BJ (cell line): Measurements from ENCODE around the gene TEX53. TPM values are rescaled to one million over a fixed set of nuclear protein-coding genes. Genes with fewer than 3 reads are reported as not detected.
A peak's percentile ranks its signal among the peaks of the same experiment; 100 is the strongest.

ENCODE experiments used
- CTCF ChIA-PET: fragments of 350-600 bp; formaldehyde crosslinking; extraction: SDS; loops from one replicate; lab custom pipeline; 2021; ENCODE audit warnings: antibody characterized with exemption, inconsistent platforms; lab: Yijun Ruan, JAX
- POLR2A ChIA-PET: fragments of 300-600 bp; sonication (Branson Sonifier 250); formaldehyde crosslinking; extraction: SDS; loops from one replicate; lab custom pipeline; 2021; ENCODE audit warnings: antibody characterized with exemption; lab: Charles Lee
- DNase-seq: peaks from one replicate; pipeline ENCODE4 v3.0.0-alpha.2; 2011; ENCODE audit warnings: low read depth
- H3K27me3 ChIP-seq: 2 replicates; pipeline ENCODE4 v1.6.0; 2011; ENCODE audit warnings: low read length; ENCODE audit not compliant: control insufficient read depth, insufficient read depth
- H3K36me3 ChIP-seq: 2 replicates; pipeline ENCODE4 v1.5.1; 2011; ENCODE audit warnings: low read length; ENCODE audit not compliant: control insufficient read depth, insufficient read depth
- H3K4me3 ChIP-seq: 2 replicates; pipeline ENCODE4 v1.5.1; 2011; ENCODE audit warnings: low read depth, mild to moderate bottlenecking, control low read depth, low read length
- polyA plus RNA-seq: library from polyadenylated mRNA; depleted of rRNA; stranded (reverse); fragments of >200 nt; gene quantifications from 2 replicates; pipeline ENCODE4 v1.2.3, GENCODE V29; 2011
- TF ChIP-seq, protein P1 (sequence below): IDR thresholded peaks from 2 replicates; pipeline ENCODE4 v1.5.1; 2011; ENCODE audit warnings: low read depth, mild to moderate bottlenecking, control low read depth, inconsistent platforms, low read length, moderate library complexity; ENCODE audit not compliant: insufficient read depth

Gene TEX53
- polyA plus RNA-seq, 1 experiment: not detected

DNA sequence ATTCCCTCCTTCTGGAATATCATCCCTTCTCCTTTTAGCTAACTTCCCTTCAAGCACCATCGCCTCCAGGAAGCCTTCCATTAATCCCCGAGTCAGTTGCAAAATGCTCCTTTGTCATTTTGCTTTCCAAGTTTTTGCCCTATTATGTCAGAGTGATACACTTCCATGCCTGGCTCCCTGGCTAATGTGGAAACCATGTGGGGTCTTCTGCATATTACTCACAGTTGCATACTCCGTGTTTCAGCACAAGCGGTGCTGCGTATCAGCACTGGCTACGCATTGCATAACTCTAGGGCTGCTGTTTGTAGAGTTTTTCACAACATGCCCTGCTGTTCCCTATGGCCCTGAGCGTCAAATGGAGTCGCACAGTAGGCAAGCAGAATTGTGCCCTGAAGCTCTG, 1.9 kb downstream of the TEX53 start:
- H3K27me3 ChIP-seq: peaks cover 2% of the 10 kb centered on the region
- CTCF ChIA-PET: interaction anchor here (0.8 to 7.3 kb wide), 5 partner anchors 30 to 359 kb away, joined by 3 to 150 read pairs (median 14); no protein-coding TSS in a partner anchor
- TF ChIP-seq, protein P1, sequence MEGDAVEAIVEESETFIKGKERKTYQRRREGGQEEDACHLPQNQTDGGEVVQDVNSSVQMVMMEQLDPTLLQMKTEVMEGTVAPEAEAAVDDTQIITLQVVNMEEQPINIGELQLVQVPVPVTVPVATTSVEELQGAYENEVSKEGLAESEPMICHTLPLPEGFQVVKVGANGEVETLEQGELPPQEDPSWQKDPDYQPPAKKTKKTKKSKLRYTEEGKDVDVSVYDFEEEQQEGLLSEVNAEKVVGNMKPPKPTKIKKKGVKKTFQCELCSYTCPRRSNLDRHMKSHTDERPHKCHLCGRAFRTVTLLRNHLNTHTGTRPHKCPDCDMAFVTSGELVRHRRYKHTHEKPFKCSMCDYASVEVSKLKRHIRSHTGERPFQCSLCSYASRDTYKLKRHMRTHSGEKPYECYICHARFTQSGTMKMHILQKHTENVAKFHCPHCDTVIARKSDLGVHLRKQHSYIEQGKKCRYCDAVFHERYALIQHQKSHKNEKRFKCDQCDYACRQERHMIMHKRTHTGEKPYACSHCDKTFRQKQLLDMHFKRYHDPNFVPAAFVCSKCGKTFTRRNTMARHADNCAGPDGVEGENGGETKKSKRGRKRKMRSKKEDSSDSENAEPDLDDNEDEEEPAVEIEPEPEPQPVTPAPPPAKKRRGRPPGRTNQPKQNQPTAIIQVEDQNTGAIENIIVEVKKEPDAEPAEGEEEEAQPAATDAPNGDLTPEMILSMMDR: no peak
- POLR2A ChIA-PET: no interaction called here
- DNase-seq: no peak
- no peaks in the 10 kb centered on the region for H3K36me3 ChIP-seq
- no peak overlapping the region for H3K4me3 ChIP-seq

DNA sequence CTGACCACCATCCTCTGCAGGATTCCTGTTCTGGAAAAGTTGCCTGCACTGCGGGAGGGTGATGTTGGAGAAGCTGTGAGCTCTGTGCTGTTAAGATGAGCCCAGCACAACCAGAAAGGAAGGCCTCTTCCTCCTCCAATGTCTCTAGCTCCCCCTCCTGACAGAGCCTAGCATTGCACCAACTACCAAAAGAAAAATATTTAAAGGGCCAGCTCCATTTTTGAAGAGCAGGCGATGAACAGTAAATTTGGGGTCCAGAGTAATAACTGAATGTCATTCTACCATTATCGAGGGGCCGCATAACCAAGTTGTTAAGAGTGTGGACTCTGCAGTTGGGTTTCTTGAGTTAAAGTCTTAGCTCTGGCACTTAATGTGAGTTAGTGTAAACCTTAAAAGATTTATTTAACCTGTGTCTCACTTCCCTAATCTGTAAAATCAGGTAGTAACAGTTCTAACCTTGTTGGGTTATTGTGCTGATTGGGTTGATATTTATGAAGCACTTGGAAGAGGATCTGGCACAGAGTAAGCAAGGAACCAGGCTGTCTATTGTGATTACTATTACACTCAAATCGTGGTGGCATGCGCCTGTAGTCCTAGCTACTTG, 3.9 kb downstream of the TEX53 start:
- TF ChIP-seq, protein P1: peak; percentile 96
- DNase-seq: peak; percentile 25
- no peaks in the 10 kb centered on the region for H3K36me3 ChIP-seq
- POLR2A ChIA-PET: interaction anchor here (1.3 kb wide), 1 partner anchor 248 kb away, joined by 5 read pairs; no protein-coding TSS in a partner anchor
- no peaks in the 10 kb centered on the region for H3K27me3 ChIP-seq
- no peak overlapping the region for H3K4me3 ChIP-seq
- CTCF ChIA-PET: interaction anchor here (0.6 to 7.3 kb wide), 59 partner anchors 8 to 930 kb away, joined by 3 to 150 read pairs (median 4); partner anchors contain the start of genes TEX48 and WHRN

DNA sequence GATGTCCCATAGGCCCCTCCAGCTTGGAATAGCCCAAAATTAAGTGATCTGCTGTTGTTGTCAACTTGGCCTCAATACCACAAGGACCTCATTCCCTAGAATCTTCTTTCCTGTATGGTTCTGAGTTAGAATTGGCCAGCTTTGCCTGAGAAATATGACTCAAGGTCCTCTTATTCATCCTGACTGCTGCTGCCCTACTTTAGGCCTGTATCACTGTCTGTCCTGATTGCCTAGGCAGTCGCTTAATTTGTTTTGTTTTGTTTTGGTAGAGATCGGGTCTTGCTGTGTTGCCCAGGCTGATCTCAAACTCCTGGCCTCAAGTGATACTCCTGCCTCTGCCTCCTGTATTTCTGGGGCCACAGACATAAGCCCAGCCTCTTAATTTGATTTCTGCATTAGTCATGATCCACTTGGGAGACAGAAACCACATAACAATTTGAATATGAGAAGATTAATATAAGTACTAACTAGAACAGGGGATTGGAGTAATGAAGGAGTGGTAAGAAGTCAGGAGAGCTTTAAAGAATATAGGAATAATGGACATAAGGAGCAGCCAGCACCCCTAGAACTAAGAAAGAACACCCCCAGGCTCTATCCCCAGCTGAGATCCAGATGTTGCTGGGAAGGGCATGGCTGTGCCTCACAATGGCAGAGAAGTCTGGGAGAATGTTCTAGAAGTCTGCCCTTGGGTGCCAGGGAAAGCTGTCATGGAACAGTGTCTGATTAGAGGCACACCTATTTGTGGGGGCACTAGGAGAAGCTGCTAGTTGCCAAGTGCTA, 4.6 kb downstream of the TEX53 start:
- Histone ChIP-seq H3K27me3 (no peaks in the 10 kb centered on the region), H3K4me3 (no peak overlapping the region), H3K36me3 (no peaks in the 10 kb centered on the region)
- ChIA-PET POLR2A (interaction anchor here (1.3 kb wide), 1 partner anchor 247 kb away, joined by 5 read pairs; no protein-coding TSS in a partner anchor), CTCF (interaction anchor here (0.6 to 7.3 kb wide), 57 partner anchors 9 to 931 kb away, joined by 3 to 150 read pairs (median 4); partner anchors contain the start of genes TEX48 and WHRN)
- TF ChIP-seq, protein P1: no peak
- DNase-seq: no peak

DNA sequence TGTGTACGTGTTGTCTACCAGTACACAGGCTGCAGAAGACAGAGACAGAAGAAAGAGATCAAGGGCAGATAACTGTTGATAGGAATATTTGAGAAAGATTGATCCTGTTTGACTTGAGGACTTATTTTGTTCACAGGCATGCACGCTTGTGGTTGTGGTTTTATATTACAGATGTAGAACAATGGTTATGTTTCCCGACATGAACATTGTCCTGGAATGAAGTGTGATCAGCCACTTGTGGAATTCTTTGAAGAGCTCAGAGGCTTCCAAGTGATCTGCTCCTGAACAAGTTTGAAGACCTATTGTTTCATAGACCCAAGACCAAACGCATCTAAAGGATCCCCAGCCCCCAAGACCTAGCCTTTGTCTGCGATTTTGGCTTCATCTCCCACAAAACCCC, 13.7 kb downstream of the TEX53 start:
- Histone ChIP-seq H3K27me3 (no peaks in the 10 kb centered on the region), H3K36me3 (peaks cover 10% of the 10 kb centered on the region), H3K4me3 (no peak overlapping the region)
- ChIA-PET POLR2A (no interaction called here), CTCF (interaction anchor here (0.7 to 3.0 kb wide), 4 partner anchors 9 to 209 kb away, joined by 3 to 15 read pairs (median 4); no protein-coding TSS in a partner anchor)
- DNase-seq: no peak
- TF ChIP-seq, protein P1: no peak

DNA sequence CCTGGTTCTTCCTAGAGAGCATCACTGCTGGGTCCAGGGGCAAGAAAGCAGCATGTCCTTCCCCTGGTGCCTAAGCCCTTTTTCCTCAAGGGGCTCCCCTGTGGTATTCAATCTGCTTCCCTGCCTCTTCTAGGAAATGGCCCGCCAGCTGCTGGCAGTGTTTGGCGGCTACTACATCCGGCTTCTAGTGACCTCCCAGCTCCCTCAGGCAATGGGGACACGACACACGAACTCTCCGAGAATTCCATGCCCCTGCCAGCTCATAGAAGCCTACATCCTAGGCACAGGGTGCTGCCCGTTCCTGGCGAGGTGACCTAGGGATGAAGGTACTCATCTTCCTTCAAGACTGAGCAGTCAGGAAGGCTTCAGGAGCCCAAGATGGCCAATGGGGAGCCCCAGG, 14.6 kb downstream of the TEX53 start:
- no peak for DNase-seq
- CTCF ChIA-PET: interaction anchor here (1.5 to 3.0 kb wide), 2 partner anchors 10 to 19 kb away, joined by 3 to 15 read pairs; no protein-coding TSS in a partner anchor
- peaks cover 12% of the 10 kb centered on the region for H3K36me3 ChIP-seq
- no peak overlapping the region for H3K4me3 ChIP-seq
- no peaks in the 10 kb centered on the region for H3K27me3 ChIP-seq
- TF ChIP-seq, protein P1: no peak
- POLR2A ChIA-PET: no interaction called here
